ENCODE data around the gene SCRN2. TPM values are rescaled to one million over a fixed set of nuclear protein-coding genes. Genes with fewer than 3 reads are reported as not detected.

Gene SCRN2
- total RNA-seq, 1 experiment from 2014 or later, result 47.9 TPM

- intact Hi-C loops (cut with micrococcal nuclease), result loop anchor here (1.0 kb wide), 1 partner anchor 10 kb away; the partner anchor contains the start of gene OSBPL7
Measured at GRCh38 chr17:47810901-47811635, 30.0 kb downstream of the SCRN2 start.

GRCh38 chr17:47810200-47810821, 30.8 kb downstream of the SCRN2 start:
- Histone ChIP-seq H3K4me3 (ENCODE audit: low read length) (no peak overlapping the region), H3K27me3 (ENCODE audit: low read length) (no peaks in the 10 kb centered on the region), H3K79me2 (ENCODE audit: low read length) (no peaks in the 10 kb centered on the region), H2AFZ (ENCODE audit: low read length) (no peak overlapping the region), H3F3A (ENCODE audit: low read length, unreplicated experiment) (no peaks in the 10 kb centered on the region), H3K36me3 (ENCODE audit: low read depth, low read length) (peaks cover 37% of the 10 kb centered on the region), H3K9ac (ENCODE audit: low read length) (no peak overlapping the region), H3K4me2 (ENCODE audit: low read length) (peak overlapping the region; percentile 30; the same call in 1 of the 2 replicates), H3K9me3 (ENCODE audit: low read length) (no peaks in the 10 kb centered on the region), H3K9me2 (replicated peaks; ENCODE audit: low read length) (no peaks in the 10 kb centered on the region), H4K20me1 (ENCODE audit: low read length) (peaks cover 20% of the 10 kb centered on the region), H3K27ac (ENCODE audit: low read length) (peak overlapping the region; percentile 46), H3K4me1 (ENCODE audit: insufficient read depth, low read length) (peaks cover 23% of the 10 kb centered on the region)
- peak; percentile 95 for DNase-seq
- intact Hi-C loops (cut with micrococcal nuclease), result loop anchor here (1.0 kb wide), 1 partner anchor 11 kb away; the partner anchor contains the start of gene OSBPL7
- CTCF ChIA-PET, result interaction anchor here (0.6 kb wide), 1 partner anchor 33 kb away, joined by 3 read pairs; no protein-coding TSS in a partner anchor
- TF ChIP-seq EZH2phosphoT487 (IDR thresholded peaks at IDR 0.05; ENCODE audit: borderline replicate concordance, low read length), result no peak
- TF ChIP-seq EZH2 (IDR thresholded peaks at IDR 0.05; ENCODE audit: low read length, unreplicated experiment), result no peak
- TF ChIP-seq CTCF (conservative IDR thresholded peaks at IDR 0.05; ENCODE audit: low read depth, low read length), result no peak
- peak; percentile 92 for ATAC-seq
- no TSS peak for BruUV-seq (replicated peaks)
- POLR2A ChIA-PET (ENCODE audit: unreplicated experiment), result no interaction called here

More at GRCh38 chr17:47810901-47811635, 30.0 kb downstream of the SCRN2 start:
- POLR2A ChIA-PET (ENCODE audit: unreplicated experiment), result no interaction called here
- Histone ChIP-seq H3K9me2 (replicated peaks; ENCODE audit: low read length) (no peaks in the 10 kb centered on the region), H3K9me3 (ENCODE audit: low read length) (no peaks in the 10 kb centered on the region), H4K20me1 (ENCODE audit: low read length) (peaks cover 20% of the 10 kb centered on the region), H3K27ac (ENCODE audit: low read length) (peak overlapping the region; percentile 46), H3K4me2 (ENCODE audit: low read length) (peak overlapping the region; percentile 10; the same call in 1 of the 2 replicates), H3K4me1 (ENCODE audit: insufficient read depth, low read length) (peaks cover 23% of the 10 kb centered on the region), H3K9ac (ENCODE audit: low read length) (no peak overlapping the region), H3K4me3 (ENCODE audit: low read length) (no peak overlapping the region), H2AFZ (ENCODE audit: low read length) (no peak overlapping the region), H3K36me3 (ENCODE audit: low read depth, low read length) (peaks cover 37% of the 10 kb centered on the region), H3K27me3 (ENCODE audit: low read length) (no peaks in the 10 kb centered on the region), H3F3A (ENCODE audit: low read length, unreplicated experiment) (no peaks in the 10 kb centered on the region), H3K79me2 (ENCODE audit: low read length) (no peaks in the 10 kb centered on the region)
- DNase-seq (no peak), ATAC-seq (no peak)
- TF ChIP-seq CTCF (conservative IDR thresholded peaks at IDR 0.05; ENCODE audit: low read depth, low read length) (no peak), EZH2 (IDR thresholded peaks at IDR 0.05; ENCODE audit: low read length, unreplicated experiment) (no peak), EZH2phosphoT487 (IDR thresholded peaks at IDR 0.05; ENCODE audit: borderline replicate concordance, low read length) (no peak)
- CTCF ChIA-PET, result interaction anchor here (0.6 kb wide), 1 partner anchor 32 kb away, joined by 3 read pairs; no protein-coding TSS in a partner anchor
- BruUV-seq (replicated peaks), result no TSS peak

Data from PC-3 (cell line).